Measurements from ENCODE around the gene ANKDD1A.

The ANKDD1A gene

DNA sequence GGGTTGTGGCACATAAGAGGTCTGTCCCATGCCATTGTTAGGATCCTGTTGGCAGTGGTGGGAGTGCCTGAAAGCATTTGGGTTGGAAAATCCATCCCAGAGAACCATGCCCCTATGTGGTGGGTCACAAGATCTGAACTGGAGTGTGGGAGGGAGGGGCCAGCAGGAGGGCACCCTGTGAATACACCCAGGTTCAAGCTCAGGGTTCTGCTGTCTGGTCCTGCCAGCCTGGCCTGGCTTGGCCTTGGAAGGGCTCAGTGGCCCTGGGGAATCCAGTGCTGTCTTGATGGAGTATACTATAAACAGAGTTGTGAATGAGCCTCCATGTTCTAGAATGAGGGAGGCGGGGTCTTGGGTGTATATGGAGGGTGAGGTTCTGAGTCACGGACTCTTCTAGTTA is 11.8 kb downstream of the ANKDD1A start:
- DNase-seq (ENCODE audit: low spot score): no peak

DNA sequence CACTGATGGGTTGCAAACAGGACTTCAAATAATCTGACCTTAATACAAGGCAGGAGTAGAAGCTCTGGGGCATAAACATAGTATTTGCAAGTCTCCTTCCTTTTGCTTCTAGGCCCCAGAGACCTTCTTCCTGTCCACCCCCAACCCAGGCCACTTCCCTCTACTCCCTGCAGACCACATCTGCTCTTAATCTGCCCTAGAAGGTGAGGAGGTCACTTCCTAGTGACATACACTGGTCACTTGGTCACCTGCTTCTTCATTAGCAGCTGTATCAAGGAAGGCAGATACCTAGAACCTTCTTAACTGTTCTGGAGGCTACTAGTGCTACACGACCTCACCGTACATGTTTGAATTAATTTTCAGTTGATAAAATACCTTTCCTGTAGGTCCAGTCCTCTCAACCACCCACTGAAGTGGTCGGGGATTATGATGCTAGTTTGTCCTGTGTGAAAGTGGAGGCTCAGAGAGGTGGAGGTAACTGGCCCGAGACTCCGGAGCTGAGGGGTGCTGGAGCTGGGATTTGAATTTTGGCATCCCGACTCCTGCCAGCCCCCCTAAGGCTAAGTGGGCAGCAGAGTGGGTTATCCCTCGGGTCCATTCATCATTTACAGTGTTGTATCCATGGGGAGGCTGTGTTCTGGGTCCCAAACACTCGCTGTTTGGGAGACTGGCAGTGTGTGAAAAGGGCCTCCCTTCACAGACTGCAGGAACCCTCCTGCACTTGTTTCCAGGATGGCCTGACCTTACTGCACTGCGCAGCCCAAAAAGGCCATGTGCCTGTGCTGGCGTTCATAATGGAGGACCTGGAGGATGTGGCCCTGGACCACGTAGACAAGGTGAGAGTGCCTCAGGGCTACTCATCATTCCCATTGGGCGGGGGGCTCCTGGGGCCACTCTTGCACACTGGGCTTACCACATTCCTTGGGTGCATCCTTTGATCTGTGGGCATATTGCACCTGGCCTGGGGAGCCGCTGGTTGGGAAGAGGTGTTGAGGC is 13.9 kb downstream of the ANKDD1A start:
- no peak for DNase-seq (ENCODE audit: low spot score)

DNA sequence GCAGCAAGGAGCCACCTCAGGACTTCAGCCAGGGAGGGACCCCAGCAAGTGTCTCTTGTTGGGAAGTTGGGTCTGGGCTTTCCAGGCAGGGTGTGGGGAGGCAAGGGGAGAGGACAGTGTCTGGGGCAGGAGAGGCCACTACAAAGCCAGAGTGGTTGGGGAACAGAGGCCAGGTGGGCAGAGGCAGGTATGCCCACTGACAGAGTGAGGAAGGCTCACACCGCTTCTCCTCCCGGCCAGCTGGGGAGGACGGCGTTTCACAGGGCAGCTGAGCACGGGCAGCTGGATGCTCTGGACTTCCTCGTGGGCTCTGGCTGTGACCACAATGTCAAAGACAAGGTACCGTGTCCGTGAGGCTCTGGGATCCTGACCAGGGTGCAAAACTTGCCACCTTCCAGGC is 15.0 kb downstream of the ANKDD1A start:
- DNase-seq (ENCODE audit: low spot score): no peak

DNA sequence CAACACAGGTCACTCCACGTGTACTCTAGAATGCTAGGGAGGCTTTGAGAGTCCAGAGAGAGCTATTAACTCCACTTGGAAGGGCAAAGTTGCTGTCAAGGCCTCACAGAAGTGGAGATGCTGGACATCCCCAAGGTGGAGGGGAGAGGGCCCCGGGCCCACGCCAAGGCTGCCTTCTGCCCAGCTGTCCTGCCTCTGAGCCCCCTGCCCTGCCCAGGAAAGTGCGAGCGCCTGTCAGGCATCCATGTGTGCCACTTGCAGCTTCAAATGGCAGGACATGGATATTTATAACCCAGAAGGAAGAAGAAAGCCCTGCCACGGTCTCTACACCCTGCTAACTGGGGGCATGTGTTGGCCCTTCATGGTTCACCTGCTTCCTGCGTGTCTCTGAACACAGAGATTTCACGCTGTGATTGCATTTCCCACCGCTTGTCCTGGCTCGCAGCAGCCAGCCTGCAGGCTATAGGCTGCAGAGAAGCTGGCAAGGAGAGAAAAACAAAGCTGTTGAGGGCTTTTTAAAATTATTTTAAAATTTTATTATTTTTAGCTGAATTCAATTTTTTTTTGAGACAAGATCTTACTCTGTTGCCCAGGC is 17.0 kb downstream of the ANKDD1A start:
- no peak for DNase-seq (ENCODE audit: low spot score)

DNA sequence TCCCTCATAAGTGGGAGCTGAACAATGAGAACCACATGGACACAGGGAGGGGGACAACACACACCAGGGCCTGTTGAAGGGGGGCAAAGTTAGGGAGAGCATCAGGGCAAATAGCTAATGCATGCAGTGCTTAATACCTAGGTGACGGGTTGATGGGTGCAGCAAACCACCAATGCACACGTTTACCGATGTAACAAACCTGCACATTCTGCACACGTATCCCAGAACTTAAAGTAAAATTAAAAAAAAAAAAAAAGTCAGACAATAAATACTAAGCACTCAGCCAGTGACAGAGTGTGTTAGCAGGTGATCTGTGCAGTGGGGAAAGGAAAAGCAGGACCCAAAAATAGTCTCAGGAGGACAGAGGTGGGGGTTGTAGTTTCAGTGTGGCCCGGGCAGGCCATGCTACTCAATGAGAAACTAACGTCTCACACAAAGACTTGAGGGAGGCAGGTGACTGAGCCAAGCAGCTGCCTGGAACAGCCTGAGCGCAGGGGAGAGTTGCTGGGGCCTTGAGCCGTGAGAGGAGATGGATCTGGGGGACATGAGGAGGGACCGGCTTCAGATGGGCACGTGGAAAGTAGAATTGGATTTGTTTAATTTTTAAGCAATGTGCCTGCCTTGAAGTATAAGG is 18.4 kb downstream of the ANKDD1A start:
- no peak for DNase-seq (ENCODE audit: low spot score)

DNA sequence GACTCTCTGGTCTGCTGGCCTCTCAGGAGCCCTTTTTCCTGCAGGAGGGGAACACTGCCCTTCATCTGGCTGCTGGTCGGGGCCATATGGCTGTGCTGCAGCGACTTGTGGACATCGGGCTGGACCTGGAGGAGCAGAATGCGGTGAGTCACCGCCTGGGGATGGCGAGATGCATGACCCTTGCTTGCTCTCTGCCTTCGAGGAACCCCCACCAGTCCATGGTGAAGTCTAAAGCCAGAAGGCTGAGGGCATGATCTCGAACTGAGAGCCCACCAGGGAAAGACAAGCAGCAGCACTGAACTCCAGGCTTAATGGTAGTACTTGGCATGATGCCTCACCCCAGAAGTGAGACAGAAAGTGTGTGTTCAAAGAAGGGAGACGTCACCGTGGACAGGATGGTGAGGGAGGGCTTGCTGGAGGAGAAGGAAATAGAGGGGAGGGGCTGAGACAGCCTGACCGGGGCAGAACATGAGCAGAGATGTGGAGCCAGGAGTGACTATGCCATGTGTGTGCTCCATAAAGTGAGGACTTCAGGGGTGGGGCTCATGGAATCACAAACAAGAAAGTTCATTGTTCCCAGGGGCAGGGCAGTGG is 19.2 kb downstream of the ANKDD1A start:
- DNase-seq (ENCODE audit: low spot score): no peak

DNA sequence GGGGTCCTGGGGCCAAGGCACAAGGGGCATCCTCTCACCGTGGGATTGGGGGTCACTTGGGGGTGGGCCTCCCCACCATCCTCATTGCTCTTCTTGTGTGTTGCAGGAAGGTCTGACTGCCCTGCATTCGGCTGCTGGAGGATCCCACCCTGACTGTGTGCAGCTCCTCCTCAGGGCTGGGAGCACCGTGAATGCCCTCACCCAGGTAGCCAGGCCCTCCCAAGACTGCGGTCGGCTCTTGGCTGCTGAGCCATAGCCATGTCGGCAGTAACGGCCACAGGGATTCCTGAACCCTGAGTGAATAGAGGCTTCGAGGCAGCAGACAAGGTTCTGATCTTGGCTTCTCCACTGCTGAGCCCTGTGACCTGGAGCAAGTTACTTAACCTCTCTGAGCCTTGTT is 19.7 kb downstream of the ANKDD1A start:
- DNase-seq (ENCODE audit: low spot score): no peak

DNA sequence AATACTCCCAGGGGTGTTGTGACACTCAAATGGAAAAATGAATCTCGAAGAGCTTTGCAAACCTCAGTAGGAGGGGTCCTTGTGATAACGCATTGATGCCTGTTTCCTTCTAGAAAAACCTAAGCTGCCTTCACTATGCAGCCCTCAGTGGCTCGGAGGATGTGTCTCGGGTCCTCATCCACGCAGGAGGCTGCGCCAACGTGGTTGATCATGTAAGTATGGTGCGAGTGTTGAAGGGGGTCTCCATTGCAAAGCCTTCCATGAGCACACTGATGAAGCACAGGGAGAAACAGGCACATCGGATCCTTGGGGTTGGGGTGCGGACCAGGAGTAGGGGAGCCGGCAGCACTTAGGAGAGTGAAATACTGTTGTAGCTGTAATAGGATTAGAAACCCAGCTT is 22.3 kb downstream of the ANKDD1A start:
- no peak for DNase-seq (ENCODE audit: low spot score)

DNA sequence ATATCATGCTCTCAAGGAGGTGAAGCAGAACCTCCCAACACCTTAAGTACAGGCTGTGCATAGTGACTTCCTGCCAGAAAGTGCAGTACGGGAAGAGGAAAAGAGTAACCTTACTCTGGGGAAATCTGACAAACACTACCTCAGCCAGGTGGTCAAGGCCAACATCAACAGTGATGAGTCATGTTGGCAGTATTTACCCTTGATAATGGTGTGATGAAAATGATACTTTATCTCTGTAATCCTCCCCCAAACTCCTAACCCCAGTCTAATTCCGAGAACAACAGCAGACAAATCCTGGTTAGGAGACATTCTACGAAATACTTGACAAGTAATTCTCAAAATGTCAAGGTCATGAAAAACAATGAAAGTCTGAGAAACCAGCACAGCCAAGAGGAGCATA is 26.5 kb downstream of the ANKDD1A start:
- DNase-seq (ENCODE audit: low spot score): no peak

DNA sequence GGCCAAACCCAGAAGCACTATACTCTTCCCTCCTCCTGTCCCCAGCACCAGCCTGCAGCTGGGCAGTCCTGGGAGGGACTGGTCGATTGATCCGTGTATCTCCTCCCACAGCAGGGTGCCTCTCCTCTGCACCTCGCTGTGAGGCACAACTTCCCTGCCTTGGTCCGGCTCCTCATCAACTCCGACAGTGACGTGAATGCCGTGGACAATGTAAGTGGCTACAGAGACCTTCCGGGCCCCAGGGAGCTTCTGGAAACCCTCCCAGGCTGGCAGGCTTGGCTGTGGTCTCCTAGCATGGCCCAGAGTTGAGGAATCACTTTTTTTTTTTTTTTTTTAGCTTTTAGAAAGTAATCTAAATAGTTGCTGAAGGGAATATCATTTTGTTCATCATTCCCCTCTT is 30.7 kb downstream of the ANKDD1A start:
- DNase-seq (ENCODE audit: low spot score): no peak

DNA sequence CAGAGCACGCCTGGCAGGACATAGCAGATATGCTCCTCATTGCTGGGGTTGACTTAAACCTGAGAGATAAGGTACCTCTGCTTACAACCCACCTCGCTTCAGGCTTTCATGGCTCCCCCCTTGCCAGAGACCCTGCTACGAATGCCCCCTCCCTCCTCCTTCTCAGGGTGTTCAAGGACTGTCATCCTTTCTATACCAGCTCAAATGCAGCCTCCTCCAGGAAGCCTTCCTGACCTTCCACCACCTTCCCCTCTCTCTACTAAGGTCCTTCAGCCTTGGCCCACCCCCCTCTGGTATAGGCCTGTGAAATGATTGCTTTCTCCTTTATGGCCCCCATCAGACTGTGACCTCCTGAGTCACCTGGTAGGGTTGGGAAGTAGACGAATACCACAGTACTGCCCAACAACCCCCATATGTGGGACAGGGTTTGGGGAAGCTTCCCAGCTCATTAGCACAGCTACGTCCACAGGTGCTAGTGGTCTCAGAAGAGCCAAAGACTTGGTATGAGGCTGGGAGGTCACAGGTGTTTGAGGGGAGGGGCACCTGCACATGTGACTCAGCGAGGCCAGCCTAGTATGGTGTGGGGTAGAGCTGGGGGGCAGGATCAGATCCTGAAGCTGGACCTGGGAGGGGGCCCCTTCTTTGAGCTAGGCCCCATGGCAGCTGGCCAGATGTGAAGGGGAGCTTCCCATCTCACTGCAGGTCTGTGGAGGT is 32.0 kb downstream of the ANKDD1A start:
- DNase-seq (ENCODE audit: low spot score): no peak

DNA sequence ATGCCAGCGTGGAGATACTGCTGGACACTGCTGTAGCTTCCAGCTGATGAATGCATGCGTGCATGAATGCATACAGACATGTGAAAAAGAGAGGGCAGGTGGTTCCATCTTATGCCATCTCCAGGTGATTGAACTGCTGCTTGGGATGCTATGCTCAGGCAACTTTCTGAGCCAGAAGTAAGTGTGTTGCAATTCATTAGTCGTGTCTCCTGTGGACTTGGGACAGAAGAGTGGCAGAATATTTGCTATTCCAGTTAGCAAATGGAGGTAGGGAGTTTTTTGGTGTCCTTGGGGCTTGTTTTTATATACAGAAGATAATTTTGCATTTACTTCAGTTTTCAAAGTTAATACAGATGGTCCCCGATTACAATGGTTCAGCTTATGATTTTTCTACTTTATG is 33.3 kb downstream of the ANKDD1A start:
- no peak for DNase-seq (ENCODE audit: low spot score)

DNA sequence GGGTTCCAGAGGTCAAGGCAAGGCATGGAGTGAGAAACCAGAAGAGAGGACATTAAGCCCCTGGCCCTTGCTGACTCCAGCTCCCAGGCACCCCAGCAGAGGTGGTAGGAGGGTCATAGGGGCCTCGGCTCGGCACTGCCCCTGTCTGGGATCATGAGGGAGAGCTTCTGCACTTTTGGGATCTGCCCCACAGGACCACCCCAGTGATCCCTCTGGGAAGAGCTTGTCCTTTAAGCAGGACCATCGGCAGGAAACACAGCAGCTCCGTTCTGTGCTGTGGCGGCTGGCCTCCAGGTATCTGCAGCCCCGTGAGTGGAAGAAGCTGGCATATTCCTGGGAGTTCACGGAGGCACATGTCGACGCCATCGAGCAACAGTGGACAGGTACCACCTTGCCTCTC is 35.5 kb downstream of the ANKDD1A start:
- no peak for DNase-seq (ENCODE audit: low spot score)

DNA sequence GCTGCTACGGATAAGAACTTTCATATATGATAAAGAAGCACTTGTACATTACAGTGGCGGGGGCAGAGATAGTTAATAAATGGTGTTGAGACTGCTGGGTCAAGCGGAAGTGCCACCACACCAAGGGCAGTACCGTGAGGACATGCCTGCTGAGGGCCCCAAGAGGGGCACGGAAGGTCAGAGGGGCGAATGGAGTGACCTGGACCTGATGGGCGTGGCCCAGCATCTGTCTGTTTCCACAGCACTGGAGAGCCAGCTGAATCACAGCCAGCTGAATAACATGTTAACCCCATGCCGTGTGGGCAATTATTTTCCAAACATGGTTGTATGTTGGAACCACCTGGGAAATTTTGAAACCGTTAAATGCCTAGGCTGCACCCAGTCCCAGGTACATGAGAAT is 37.2 kb downstream of the ANKDD1A start:
- DNase-seq (ENCODE audit: low spot score): no peak

DNA sequence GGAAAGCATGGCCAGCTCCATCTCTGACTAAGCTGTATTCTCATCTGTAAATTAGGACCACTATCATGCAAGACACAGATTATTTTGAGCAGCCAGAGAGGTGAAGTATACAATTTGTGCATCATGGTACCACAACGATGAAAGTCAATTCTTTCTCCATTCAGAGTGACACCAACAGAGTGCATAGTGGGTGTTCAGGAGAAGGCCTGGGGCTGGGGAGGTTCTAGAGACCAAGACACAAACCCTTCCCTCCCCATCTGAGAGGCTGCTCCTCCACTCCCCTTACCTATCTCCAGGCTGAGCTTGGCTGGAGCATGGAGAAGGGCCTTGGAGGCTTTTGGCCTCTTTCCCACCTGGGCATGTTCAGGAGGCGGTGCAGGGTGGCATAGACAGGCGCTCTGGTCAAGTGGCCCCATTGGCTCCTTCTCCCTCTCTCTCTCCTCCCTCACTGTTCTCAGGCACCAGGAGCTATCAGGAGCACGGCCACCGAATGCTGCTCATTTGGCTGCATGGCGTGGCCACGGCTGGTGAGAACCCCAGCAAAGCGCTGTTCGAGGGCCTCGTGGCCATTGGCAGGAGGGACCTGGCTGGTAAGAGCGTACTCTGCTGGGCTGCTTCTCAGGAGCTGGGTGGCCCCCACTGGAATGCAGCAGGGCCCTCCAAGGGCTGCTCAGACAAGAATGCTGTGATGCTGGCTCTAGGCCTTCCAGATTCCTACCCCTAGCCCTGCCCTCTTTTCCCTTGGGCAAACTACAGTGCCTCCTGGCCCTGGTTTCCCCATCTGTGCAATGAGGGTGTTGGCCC is 37.9 kb downstream of the ANKDD1A start:
- DNase-seq (ENCODE audit: low spot score): no peak

DNA sequence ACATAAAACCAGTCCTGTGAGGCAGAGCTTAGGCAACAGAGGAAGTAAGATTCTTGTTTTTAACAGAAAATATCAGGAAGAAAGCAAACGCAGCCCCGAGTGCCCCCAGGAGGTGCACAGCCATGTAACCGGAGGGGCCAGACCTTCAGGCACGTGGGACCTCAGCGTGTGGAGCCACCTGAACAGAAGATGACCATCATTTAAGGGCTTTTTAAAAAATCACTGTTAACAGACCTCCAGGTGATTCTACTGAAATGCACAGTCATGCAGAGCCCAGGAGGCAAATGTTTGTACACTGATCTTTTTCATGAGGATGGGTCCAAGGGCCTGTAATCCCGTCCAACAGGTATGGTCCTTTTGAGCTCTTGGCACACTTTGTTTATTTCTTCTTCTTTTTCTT is 39.2 kb downstream of the ANKDD1A start:
- DNase-seq (ENCODE audit: low spot score): no peak

DNA sequence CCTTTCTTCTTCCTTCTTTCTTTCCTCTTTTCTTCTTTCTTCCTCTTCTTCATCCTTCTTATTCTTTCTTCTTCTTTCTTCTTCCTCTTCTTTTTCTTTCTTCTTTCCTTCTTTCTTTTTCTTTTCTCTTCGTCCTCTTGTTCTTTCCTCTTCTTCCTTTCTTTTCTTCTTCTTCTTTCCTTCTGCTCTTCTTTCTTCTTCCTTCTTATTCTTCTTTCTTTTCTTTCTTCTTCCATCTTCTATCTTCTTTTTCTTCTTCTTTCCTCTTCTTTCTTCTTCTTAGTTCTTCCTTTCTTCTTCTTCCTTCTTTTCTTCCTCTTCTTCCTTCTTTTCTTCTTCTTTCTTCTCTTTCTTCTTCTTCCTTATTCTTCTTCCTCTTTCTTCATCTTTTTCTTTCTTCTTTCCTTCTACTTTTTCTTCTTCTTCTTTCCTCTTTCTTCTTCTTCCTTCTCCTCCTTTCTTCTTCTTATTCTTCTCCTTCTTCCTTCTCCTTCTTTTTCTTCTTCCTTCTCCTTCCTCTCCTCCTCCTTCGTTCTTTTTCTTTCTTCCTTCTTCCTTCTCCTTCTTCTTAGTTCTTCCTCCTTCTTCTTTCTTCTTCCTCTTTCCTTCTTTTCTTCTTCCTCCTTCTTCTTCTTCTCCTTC is 40.2 kb downstream of the ANKDD1A start:
- no peak for DNase-seq (ENCODE audit: low spot score)

DNA sequence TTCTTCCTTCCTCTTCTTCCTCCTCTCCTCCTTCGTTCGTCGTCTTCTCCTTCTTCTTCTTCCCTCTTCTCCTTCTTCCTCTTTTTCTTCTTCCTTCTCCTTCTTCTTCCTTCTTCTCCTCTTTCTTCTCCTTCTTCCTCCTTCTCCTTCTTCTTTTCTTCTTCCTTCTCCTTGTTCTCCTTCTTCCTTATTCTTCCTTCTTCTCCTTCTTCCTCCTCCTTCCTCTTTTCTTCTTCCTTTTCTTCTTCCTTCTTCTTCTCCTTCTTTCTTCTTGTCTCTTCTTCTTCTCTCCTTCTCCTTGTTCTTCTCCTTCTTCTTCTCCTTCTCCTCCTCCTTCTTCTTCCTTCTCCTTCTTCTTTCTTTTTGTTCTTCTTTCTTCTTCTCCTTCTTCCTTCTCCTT is 42.7 kb downstream of the ANKDD1A start:
- no peak for DNase-seq (ENCODE audit: low spot score)

DNA sequence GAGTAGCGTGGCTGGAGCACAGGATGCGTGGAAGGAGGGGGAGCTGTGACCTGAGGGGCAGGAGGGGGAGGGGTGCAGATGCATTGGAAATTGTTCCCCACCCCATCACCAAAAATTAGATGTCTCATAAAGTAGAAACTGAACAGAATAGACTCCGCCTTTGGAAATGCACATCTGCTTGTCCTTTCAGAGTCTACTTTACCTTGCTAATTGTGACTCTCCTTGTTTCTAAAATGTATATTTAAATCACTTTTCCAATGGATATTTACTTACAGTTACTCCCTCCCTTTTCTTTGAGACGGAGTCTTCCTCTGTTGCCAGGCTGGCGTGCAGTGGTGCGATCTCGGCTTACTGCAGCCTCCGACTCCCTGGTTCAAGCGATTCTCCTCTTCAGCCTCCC is 47.4 kb downstream of the ANKDD1A start:
- no peak for DNase-seq (ENCODE audit: low spot score)

DNA sequence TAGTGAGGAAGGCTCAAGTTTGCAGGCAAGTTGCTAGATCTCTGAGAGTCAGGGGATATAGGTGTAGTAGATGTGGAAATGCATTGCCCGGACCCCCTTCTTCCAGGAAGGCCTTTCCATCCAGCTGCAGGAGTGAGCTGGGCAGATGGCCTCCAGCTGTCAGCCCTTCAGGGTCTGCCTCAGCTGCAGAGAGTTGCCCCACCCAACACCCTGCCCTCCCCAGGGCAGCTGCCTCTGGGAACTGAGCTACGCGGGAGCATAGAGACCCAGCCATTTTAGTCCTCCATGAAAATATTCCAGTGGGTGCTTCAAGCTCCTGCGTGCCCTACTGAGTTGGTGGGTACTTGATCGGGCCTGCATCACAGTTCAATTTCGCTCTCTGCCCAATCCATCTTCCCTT is 48.5 kb downstream of the ANKDD1A start:
- DNase-seq (ENCODE audit: low spot score): no peak

DNA sequence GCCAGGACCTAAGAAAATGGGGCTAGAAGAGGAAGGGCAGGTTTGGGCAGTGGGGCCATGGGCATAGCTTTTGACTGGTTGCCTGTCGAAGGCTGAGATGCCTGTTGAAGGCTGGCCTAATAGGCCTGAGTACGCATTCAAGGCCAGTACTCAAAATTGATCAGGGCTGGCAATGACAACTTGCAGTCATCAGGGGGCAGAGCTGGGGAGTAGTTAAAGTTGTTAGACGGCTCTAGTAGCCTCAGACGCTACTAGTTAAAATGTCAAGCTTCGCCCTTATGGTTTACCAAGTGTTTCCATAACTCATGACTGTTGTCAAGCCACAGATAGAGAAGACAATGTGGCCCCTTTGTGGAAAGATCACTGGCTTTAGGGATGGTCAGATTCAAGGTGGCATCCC is 49.3 kb downstream of the ANKDD1A start:
- DNase-seq (ENCODE audit: low spot score): no peak

All from putamen (tissue), 1 donor.